OCI-LY1 (cell line): Measurements from ENCODE around the gene BTBD9.

Experiments used
- CTCF ChIP-seq: fragments of 200-600 bp; sonication (generic), shearing (Covaris generic); IDR thresholded peaks from 2 replicates; pipeline ENCODE4 v1.5.1; 2017; ENCODE audit warnings: mild to moderate bottlenecking, antibody characterized with exemption, low read length, moderate library complexity, mixed read lengths
- EZH2 ChIP-seq: fragments of 200-600 bp; sonication (generic), shearing (Covaris generic); IDR thresholded peaks from 2 replicates; pipeline ENCODE4 v1.8.0; 2017; ENCODE audit warnings: borderline replicate concordance, mixed run types, mild to moderate bottlenecking, antibody characterized with exemption, low read length, moderate library complexity, mixed read lengths

- TF ChIP-seq CTCF (no peak), EZH2 (no peak)
These were observed 236.2 kb downstream of the BTBD9 start for GRCh38 chr6:38403548-38403947.
